ENCODE measurements around the gene CAP1.

CAP1 gene

DNA sequence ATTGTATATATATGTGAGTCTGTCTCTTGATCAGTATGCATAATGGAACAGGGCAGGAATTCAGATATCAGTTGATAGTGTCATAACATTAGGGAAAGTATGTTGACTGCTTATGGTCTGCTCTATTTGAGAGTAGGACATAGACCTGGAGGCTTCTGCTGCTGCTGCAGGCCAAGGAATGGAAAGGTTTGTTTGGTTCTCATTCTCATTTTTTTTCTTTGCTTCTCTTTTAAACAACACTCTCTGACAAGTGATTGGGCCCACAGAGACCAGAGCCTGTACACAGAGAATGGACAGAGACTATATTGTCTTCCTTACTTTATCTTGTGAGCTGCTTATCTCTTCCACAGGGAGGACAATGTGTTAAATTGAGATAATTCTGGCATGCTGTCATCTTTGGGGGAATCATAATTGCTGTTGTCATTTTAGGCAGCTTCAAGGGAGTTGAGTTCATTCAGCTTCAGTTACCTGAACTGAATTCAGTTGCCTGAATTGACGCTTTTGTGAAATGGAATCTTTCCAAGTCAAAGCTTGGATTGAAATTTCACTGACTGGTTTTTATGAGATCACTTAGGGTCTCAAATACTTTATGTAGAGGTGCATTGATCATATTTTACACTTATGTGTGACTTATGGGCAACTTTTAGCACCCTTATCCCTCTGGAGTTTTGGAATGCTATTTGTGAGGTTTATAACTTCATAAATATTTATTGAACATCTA lies 16.9 kb downstream of the CAP1 start:
- Histone ChIP-seq H3K4me3 (ENCODE audit: low read length, poor library complexity, severe bottlenecking) (no peak overlapping the region), H3K9ac (ENCODE audit: low read depth, low read length, poor library complexity, severe bottlenecking) (no peak overlapping the region), H3K9me3 (ENCODE audit: insufficient read depth, low read depth, low read length) (no peaks in the 10 kb centered on the region), H3K4me1 (ENCODE audit: insufficient read depth, low read length, poor library complexity, severe bottlenecking) (peaks cover 34% of the 10 kb centered on the region), H4K20me1 (ENCODE audit: insufficient read depth, low read length, poor library complexity, severe bottlenecking) (peaks cover 62% of the 10 kb centered on the region), H3K4me2 (ENCODE audit: low read depth, low read length, poor library complexity, severe bottlenecking) (peak overlapping the region; percentile 0), H3K9me2 (replicated peaks; ENCODE audit: low read depth, low read length) (no peaks in the 10 kb centered on the region), H3K79me2 (ENCODE audit: insufficient read depth, low read length) (peaks cover 75% of the 10 kb centered on the region), H2AFZ (ENCODE audit: low read length) (no peak overlapping the region), H3K36me3 (ENCODE audit: insufficient read depth, low read length) (peaks cover 33% of the 10 kb centered on the region), H3K27me3 (ENCODE audit: insufficient read depth, low read length, poor library complexity, severe bottlenecking) (no peaks in the 10 kb centered on the region), H3F3A (ENCODE audit: low read depth) (peaks cover 17% of the 10 kb centered on the region)
- TF ChIP-seq, protein P1, sequence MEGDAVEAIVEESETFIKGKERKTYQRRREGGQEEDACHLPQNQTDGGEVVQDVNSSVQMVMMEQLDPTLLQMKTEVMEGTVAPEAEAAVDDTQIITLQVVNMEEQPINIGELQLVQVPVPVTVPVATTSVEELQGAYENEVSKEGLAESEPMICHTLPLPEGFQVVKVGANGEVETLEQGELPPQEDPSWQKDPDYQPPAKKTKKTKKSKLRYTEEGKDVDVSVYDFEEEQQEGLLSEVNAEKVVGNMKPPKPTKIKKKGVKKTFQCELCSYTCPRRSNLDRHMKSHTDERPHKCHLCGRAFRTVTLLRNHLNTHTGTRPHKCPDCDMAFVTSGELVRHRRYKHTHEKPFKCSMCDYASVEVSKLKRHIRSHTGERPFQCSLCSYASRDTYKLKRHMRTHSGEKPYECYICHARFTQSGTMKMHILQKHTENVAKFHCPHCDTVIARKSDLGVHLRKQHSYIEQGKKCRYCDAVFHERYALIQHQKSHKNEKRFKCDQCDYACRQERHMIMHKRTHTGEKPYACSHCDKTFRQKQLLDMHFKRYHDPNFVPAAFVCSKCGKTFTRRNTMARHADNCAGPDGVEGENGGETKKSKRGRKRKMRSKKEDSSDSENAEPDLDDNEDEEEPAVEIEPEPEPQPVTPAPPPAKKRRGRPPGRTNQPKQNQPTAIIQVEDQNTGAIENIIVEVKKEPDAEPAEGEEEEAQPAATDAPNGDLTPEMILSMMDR (conservative IDR thresholded peaks at IDR 0.05; ENCODE audit: low read length): no peak
- no peak for TF ChIP-seq EZH2phosphoT487 (IDR thresholded peaks at IDR 0.05; ENCODE audit: borderline replicate concordance)

DNA sequence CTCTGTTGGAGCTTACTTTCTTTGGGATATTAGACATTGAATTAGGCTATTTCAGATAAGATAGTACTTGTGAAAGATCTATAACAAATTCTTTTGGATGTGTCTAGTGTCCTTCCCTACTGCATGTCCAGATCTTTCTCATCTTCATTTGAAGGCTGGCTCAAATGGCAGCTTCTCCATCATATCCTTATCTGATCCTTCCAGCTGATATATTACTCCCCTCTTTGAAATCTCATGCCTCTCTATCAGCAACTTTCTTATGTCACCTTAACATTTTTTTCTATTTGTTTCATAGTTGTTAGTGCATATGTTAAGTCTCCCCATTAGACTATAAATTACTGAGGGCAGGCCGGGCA lies 17.5 kb downstream of the CAP1 start:
- peaks cover 34% of the 10 kb centered on the region for H3K4me1 ChIP-seq (ENCODE audit: insufficient read depth, low read length, poor library complexity, severe bottlenecking)
- H3K4me2 ChIP-seq (ENCODE audit: low read depth, low read length, poor library complexity, severe bottlenecking): peak overlapping the region; percentile 71
- peaks cover 61% of the 10 kb centered on the region for H4K20me1 ChIP-seq (ENCODE audit: insufficient read depth, low read length, poor library complexity, severe bottlenecking)

DNA sequence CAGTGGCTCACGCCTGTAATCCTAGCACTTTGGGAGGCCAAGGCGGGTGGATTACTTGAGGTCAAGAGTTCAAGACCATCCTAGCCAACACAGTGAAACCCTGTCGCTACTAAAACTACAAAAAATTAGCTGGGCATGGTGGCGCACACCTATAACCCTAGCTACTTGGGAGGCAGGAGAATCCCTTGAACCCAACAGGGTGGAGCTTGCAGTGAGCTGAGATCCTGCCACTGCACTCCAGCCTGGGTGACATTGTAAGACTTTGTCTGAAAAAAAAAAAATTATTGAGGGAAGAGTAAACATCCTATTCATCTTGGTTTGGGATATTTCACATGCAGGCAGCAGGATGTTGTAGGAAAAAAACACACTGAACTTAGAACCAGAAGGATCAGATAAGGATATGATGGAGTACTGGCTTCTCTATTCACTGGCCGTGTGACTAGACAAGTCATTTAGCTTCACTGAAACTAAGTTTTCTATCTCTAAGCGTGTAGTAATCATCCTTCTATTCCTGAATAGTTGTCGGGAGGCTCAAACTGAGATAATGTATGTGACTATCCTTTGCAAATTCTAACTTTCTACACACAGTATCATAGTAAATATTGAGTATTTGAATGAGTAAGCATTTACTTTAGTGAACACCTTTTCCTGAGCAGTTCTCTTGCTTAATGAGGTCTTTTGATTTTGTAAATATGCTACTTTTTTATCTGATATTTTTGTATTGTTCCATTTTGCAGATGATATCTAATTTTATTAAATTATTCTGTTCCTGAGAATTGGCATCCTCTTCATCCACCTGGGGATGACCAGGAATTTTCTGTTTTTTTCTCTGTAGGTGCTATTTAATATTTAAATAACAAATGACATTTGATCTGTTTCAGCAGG lies 18.2 kb downstream of the CAP1 start:
- peaks cover 55% of the 10 kb centered on the region for H4K20me1 ChIP-seq (ENCODE audit: insufficient read depth, low read length, poor library complexity, severe bottlenecking)
- TF ChIP-seq, protein P1 (conservative IDR thresholded peaks at IDR 0.05; ENCODE audit: low read length): no peak
- no peak for TF ChIP-seq EZH2phosphoT487 (IDR thresholded peaks at IDR 0.05; ENCODE audit: borderline replicate concordance)
- H3K9me3 ChIP-seq (ENCODE audit: insufficient read depth, low read depth, low read length): no peaks in the 10 kb centered on the region
- H3F3A ChIP-seq (ENCODE audit: low read depth): peaks cover 17% of the 10 kb centered on the region
- no peak overlapping the region for H2AFZ ChIP-seq (ENCODE audit: low read length)
- H3K27me3 ChIP-seq (ENCODE audit: insufficient read depth, low read length, poor library complexity, severe bottlenecking): no peaks in the 10 kb centered on the region
- H3K79me2 ChIP-seq (ENCODE audit: insufficient read depth, low read length): peaks cover 65% of the 10 kb centered on the region
- H3K9me2 ChIP-seq (replicated peaks; ENCODE audit: low read depth, low read length): no peaks in the 10 kb centered on the region
- H3K36me3 ChIP-seq (ENCODE audit: insufficient read depth, low read length): peaks cover 43% of the 10 kb centered on the region
- peaks cover 34% of the 10 kb centered on the region for H3K4me1 ChIP-seq (ENCODE audit: insufficient read depth, low read length, poor library complexity, severe bottlenecking)
- H3K4me3 ChIP-seq (ENCODE audit: low read length, poor library complexity, severe bottlenecking): peak overlapping the region; percentile 47
- peak overlapping the region; percentile 17 for H3K9ac ChIP-seq (ENCODE audit: low read depth, low read length, poor library complexity, severe bottlenecking)
- peak overlapping the region; percentile 71 for H3K4me2 ChIP-seq (ENCODE audit: low read depth, low read length, poor library complexity, severe bottlenecking)

More for the DNA sequence above, 17.5 kb downstream of the CAP1 start:
- H3K79me2 ChIP-seq (ENCODE audit: insufficient read depth, low read length): peaks cover 71% of the 10 kb centered on the region
- no peaks in the 10 kb centered on the region for H3K27me3 ChIP-seq (ENCODE audit: insufficient read depth, low read length, poor library complexity, severe bottlenecking)
- H3K9ac ChIP-seq (ENCODE audit: low read depth, low read length, poor library complexity, severe bottlenecking): no peak overlapping the region
- TF ChIP-seq EZH2phosphoT487 (IDR thresholded peaks at IDR 0.05; ENCODE audit: borderline replicate concordance): no peak
- TF ChIP-seq, protein P1 (conservative IDR thresholded peaks at IDR 0.05; ENCODE audit: low read length): no peak
- H3K4me3 ChIP-seq (ENCODE audit: low read length, poor library complexity, severe bottlenecking): no peak overlapping the region
- H3K9me2 ChIP-seq (replicated peaks; ENCODE audit: low read depth, low read length): no peaks in the 10 kb centered on the region
- H3K9me3 ChIP-seq (ENCODE audit: insufficient read depth, low read depth, low read length): no peaks in the 10 kb centered on the region
- H3K36me3 ChIP-seq (ENCODE audit: insufficient read depth, low read length): peaks cover 38% of the 10 kb centered on the region
- H3F3A ChIP-seq (ENCODE audit: low read depth): peaks cover 17% of the 10 kb centered on the region
- no peak overlapping the region for H2AFZ ChIP-seq (ENCODE audit: low read length)
